ENCODE measurements around the gene CBR1. TPM values are rescaled to one million over a fixed set of nuclear protein-coding genes. Genes with fewer than 3 reads are reported as not detected.

Gene CBR1
- total and polyA plus RNA-seq, 2 experiments from 2014 or later, result 151 to 179 TPM

GRCh38 chr21:36076878-36077655 is 7.2 kb downstream of the CBR1 start:
- H3K79me2 ChIP-seq (ENCODE audit: insufficient read depth), result 0 out of 2 replicates have a peak, but pooled peaks cover 3% of the 10 kb centered on the region
- DNase-seq, result no peak
- no peak overlapping the region for H2AFZ ChIP-seq
- TF ChIP-seq EZH2phosphoT487 (IDR thresholded peaks at IDR 0.05; ENCODE audit: insufficient read depth, low read depth), result no peak
- no peak for TF ChIP-seq EZH2 (IDR thresholded peaks at IDR 0.05; ENCODE audit: insufficient read depth, poor library complexity, severe bottlenecking)
- H3K9ac ChIP-seq, result no peak overlapping the region
- H3K9me2 ChIP-seq (ENCODE audit: insufficient read depth), result no peaks in the 10 kb centered on the region
- in situ Hi-C loops (cut with MboI), result no loop called here
- H3K4me1 ChIP-seq (ENCODE audit: insufficient read depth), result no peaks in the 10 kb centered on the region
- no peak overlapping the region for H3K4me3 ChIP-seq
- no peak overlapping the region for H3K4me2 ChIP-seq (ENCODE audit: unreplicated experiment)
- 0 out of 2 replicates have a peak, but pooled peaks cover 7% of the 10 kb centered on the region for H3K36me3 ChIP-seq (ENCODE audit: low read depth)
- H3K9me3 ChIP-seq (ENCODE audit: low read depth), result no peaks in the 10 kb centered on the region
- no peaks in the 10 kb centered on the region for H3K27me3 ChIP-seq (replicated peaks; ENCODE audit: insufficient read depth)
- H3F3A ChIP-seq (ENCODE audit: insufficient read depth), result peaks cover 26% of the 10 kb centered on the region
- no peaks in the 10 kb centered on the region for H4K20me1 ChIP-seq (ENCODE audit: insufficient read depth)
- no peak overlapping the region for H3K27ac ChIP-seq
- WGBS, 2 experiments (ENCODE audit: low coverage in 1 of 2, low lambda C conversion rate in 2 of 2, missing lambda C conversion rate in 2 of 2), result 79 to 80% methylated on average over 7 of the region's 7 CpGs

DNA sequence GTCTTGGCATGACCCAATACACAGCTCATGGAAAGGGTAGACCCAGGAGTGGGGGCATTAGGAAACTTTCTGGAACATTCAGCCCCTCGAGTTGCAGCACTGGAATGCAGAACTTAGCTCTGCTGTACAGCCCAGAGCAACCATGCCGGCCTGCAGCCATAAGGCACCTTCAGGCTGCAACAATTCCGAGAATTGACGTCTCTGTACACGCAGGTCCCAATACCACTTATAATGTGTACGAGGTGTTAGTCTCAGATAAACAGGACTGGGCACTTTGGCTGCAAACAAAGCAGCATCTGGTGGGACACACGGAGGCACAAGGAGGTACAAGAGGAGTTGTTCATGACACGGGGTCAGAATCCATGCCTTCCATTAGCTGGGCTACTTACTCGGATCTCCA is 7.9 kb downstream of the CBR1 start:
- TF ChIP-seq EZH2 (IDR thresholded peaks at IDR 0.05; ENCODE audit: insufficient read depth, poor library complexity, severe bottlenecking) (no peak), EZH2phosphoT487 (IDR thresholded peaks at IDR 0.05; ENCODE audit: insufficient read depth, low read depth) (no peak)
- in situ Hi-C loops (cut with MboI), result no loop called here
- no peak overlapping the region for H2AFZ ChIP-seq
- no peak for DNase-seq
- no peaks in the 10 kb centered on the region for H3K9me3 ChIP-seq (ENCODE audit: low read depth)
- WGBS, 2 experiments (ENCODE audit: low coverage in 1 of 2, low lambda C conversion rate in 2 of 2, missing lambda C conversion rate in 2 of 2), result 81 to 82% methylated on average over 9 of the region's 9 CpGs
- no peaks in the 10 kb centered on the region for H3K27me3 ChIP-seq (replicated peaks; ENCODE audit: insufficient read depth)
- no peak overlapping the region for H3K9ac ChIP-seq
- H3K27ac ChIP-seq, result no peak overlapping the region
- 0 out of 2 replicates have a peak, but pooled peaks cover 7% of the 10 kb centered on the region for H3K36me3 ChIP-seq (ENCODE audit: low read depth)
- H3K4me3 ChIP-seq, result no peak overlapping the region
- peaks cover 26% of the 10 kb centered on the region for H3F3A ChIP-seq (ENCODE audit: insufficient read depth)
- no peak overlapping the region for H3K4me2 ChIP-seq (ENCODE audit: unreplicated experiment)
- no peaks in the 10 kb centered on the region for H3K79me2 ChIP-seq (ENCODE audit: insufficient read depth)
- no peaks in the 10 kb centered on the region for H4K20me1 ChIP-seq (ENCODE audit: insufficient read depth)
- no peaks in the 10 kb centered on the region for H3K4me1 ChIP-seq (ENCODE audit: insufficient read depth)
- no peaks in the 10 kb centered on the region for H3K9me2 ChIP-seq (ENCODE audit: insufficient read depth)

DNA sequence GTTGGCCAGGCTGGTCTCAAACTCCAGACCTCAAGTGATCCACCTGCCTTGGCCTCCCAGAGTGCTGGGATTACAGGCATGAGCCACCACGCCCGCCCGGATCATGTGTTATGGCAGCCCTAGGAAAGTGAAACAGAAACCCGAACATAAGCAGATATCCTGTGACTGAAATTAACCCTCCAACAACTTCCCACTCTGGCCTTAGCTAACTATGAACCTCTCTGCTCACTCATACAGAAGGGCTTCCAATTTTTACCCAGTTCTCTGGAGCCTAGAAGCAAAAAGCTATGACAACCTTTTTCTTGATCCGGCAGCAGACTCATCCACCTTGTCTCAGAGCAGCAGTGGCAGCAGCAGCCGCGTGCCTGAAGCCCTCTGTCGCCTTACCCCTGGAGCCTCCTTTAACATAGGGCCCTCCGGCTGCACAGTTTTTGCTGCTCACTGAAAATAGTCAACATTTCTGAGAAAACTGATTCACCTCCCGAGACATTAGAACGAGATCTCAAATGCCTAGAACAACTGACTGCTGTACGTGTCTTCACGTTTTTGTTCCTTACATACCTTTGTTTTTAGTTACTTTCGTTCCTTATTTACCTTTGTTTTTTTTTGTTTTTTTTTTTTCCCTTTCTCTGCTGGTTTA is 9.3 kb downstream of the CBR1 start:
- 52 to 54% methylated on average over 14 of the region's 14 CpGs for WGBS, 2 experiments (ENCODE audit: low coverage in 1 of 2, low lambda C conversion rate in 2 of 2, missing lambda C conversion rate in 2 of 2)
- H3K36me3 ChIP-seq (ENCODE audit: low read depth), result no peaks in the 10 kb centered on the region
- H4K20me1 ChIP-seq (ENCODE audit: insufficient read depth), result no peaks in the 10 kb centered on the region
- H3K27ac ChIP-seq, result no peak overlapping the region
- H3K9me2 ChIP-seq (ENCODE audit: insufficient read depth), result no peaks in the 10 kb centered on the region
- peak overlapping the region; percentile 22; the same call in 1 of the 2 replicates for H3K4me3 ChIP-seq
- in situ Hi-C loops (cut with MboI), result no loop called here
- H3K9ac ChIP-seq, result peak overlapping the region; percentile 32; the same call in 1 of the 2 replicates
- peak overlapping the region; percentile 76 for H2AFZ ChIP-seq
- no peaks in the 10 kb centered on the region for H3K79me2 ChIP-seq (ENCODE audit: insufficient read depth)
- no peaks in the 10 kb centered on the region for H3K4me1 ChIP-seq (ENCODE audit: insufficient read depth)
- no peaks in the 10 kb centered on the region for H3K9me3 ChIP-seq (ENCODE audit: low read depth)
- no peak overlapping the region for H3K4me2 ChIP-seq (ENCODE audit: unreplicated experiment)
- peaks cover 16% of the 10 kb centered on the region; the same call in 1 of the 2 replicates for H3F3A ChIP-seq (ENCODE audit: insufficient read depth)
- no peaks in the 10 kb centered on the region for H3K27me3 ChIP-seq (replicated peaks; ENCODE audit: insufficient read depth)
- peak; percentile 40 for DNase-seq
- TF ChIP-seq EZH2phosphoT487 (IDR thresholded peaks at IDR 0.05; ENCODE audit: insufficient read depth, low read depth) (no peak), EZH2 (IDR thresholded peaks at IDR 0.05; ENCODE audit: insufficient read depth, poor library complexity, severe bottlenecking) (no peak)

DNA sequence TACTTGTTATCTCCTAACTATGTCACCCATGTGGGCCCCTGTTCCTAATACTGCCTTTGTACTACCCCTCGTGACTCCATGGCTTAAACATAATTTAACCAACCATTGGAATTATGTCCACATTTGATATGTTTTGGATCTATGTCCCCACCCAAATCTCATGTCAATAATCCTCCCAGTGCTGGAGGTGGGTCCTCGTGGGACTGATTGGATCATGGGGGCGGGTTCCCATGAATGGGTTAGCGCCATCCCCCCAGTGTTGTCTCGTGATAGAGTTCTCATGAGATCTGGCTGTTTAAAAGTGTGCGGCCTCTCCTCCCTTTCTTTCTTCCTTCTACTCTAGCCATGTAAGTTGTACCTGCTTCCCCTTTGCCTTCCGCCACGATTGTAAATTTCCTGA is 9.8 kb downstream of the CBR1 start:
- no peaks in the 10 kb centered on the region for H3K36me3 ChIP-seq (ENCODE audit: low read depth)
- no peaks in the 10 kb centered on the region for H3K79me2 ChIP-seq (ENCODE audit: insufficient read depth)
- no peak for DNase-seq
- H2AFZ ChIP-seq, result peak overlapping the region; percentile 76
- no peaks in the 10 kb centered on the region for H3K4me1 ChIP-seq (ENCODE audit: insufficient read depth)
- no peaks in the 10 kb centered on the region for H4K20me1 ChIP-seq (ENCODE audit: insufficient read depth)
- H3K9ac ChIP-seq, result no peak overlapping the region
- in situ Hi-C loops (cut with MboI), result no loop called here
- H3K4me3 ChIP-seq, result no peak overlapping the region
- no peaks in the 10 kb centered on the region for H3K27me3 ChIP-seq (replicated peaks; ENCODE audit: insufficient read depth)
- H3K27ac ChIP-seq, result no peak overlapping the region
- H3K4me2 ChIP-seq (ENCODE audit: unreplicated experiment), result no peak overlapping the region
- WGBS, 2 experiments (ENCODE audit: low coverage in 1 of 2, low lambda C conversion rate in 2 of 2, missing lambda C conversion rate in 2 of 2), result 70 to 79% methylated on average over 8 of the region's 8 CpGs
- H3F3A ChIP-seq (ENCODE audit: insufficient read depth), result peaks cover 12% of the 10 kb centered on the region; the same call in 1 of the 2 replicates
- TF ChIP-seq EZH2phosphoT487 (IDR thresholded peaks at IDR 0.05; ENCODE audit: insufficient read depth, low read depth) (no peak), EZH2 (IDR thresholded peaks at IDR 0.05; ENCODE audit: insufficient read depth, poor library complexity, severe bottlenecking) (no peak)
- H3K9me3 ChIP-seq (ENCODE audit: low read depth), result no peaks in the 10 kb centered on the region
- H3K9me2 ChIP-seq (ENCODE audit: insufficient read depth), result no peaks in the 10 kb centered on the region
